Measurements from ENCODE around the gene COMT. TPM values are rescaled to one million over a fixed set of nuclear protein-coding genes. Genes with fewer than 3 reads are reported as not detected.
A peak's percentile ranks its signal among the peaks of the same experiment; 100 is the strongest.

COMT gene
- total and polyA plus RNA-seq, 10 donors = 63.5 to 216 (median 99.3) TPM

DNA sequence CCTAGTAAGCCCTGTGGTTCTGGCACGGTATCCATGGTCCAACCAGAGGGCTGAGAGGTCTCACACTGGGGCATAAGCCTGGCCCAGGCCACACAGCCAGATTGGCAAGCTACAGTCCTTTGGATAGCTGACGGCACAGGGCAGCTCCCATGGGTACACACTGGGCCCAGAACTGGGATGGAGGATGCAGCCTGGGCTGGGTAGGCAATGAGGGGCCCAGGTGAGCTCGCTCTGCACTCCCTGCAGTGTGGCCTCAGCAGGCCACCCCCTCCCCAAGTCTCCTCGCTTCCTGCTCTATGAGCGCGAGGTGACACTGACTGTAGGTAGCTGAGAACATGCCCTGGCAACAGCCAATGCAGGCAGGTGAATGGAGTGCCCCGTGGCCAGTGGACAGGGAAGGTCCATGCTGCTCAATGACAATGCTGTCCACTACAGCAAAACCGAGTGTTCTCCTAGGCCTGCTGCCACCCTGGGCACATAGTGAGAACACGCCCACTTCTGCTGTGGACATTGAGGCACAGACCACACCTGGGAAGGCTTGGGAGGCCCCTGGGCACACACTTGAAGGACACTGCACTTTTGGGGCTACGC, 71.3 kb downstream of the COMT start:
- intact Hi-C loops (cut with DNase I; ENCODE audit: low total_unique reads) = loop anchor here (5.0 kb wide), 1 partner anchor 41 kb away; no protein-coding TSS in a partner anchor
- no peak overlapping the region for H3K4me3 ChIP-seq
- H3K9me3 ChIP-seq = no peaks in the 10 kb centered on the region
- peak; percentile 74 for DNase-seq
- peaks cover 9 to 85% (median 50%) of the 10 kb centered on the region in 6 donors for H3K4me1 ChIP-seq
- 83 to 90% (median 87%) methylated on average over 7 to 10 of the region's 10 CpGs for WGBS, 5 donors
- H3K36me3 ChIP-seq = no peaks in the 10 kb centered on the region
- peaks cover 0 to 29% (median 0%) of the 10 kb centered on the region in 7 donors for H3K27me3 ChIP-seq (replicated peaks in 1 of 7)
- no peak for TF ChIP-seq POLR2A (IDR thresholded peaks at IDR 0.05)
- TF ChIP-seq POLR2AphosphoS5 (IDR thresholded peaks at IDR 0.05) = no peak
- no peak for TF ChIP-seq CTCF (IDR thresholded peaks at IDR 0.05 in 8 of 11, conservative IDR thresholded peaks at IDR 0.05 in 3 of 11)
- peak overlapping the region in 5 of 8 donors; percentile 5 to 71 (median 20) for H3K27ac ChIP-seq

DNA sequence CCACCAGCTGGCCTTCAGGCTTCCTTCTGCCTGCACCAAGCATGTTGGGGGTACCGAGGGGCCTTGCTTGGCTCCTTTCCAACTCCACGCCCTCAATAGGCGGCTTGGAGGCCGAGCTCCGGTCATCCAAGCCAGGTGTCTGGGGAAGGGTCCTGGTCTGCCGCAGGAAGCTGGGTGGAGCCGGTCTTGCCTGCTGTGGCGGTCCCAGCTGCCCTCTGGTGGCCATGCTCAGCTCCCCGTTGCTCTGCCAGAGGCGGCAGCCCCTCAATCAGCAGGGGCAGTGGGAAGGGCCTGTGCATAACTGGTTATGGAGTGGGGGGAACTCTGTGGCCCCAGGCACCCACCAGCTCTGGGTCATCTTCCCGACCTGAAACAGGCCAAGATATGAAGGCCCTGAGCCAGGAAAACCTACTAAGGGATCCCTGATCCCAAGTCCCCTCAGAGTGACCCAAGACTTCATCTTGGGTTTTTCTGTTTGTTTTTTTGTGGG, 71.9 kb downstream of the COMT start:
- Histone ChIP-seq H3K4me1 (peaks cover 9 to 81% (median 48%) of the 10 kb centered on the region in 6 donors), H3K27me3 (replicated peaks in 1 of 7) (peaks cover 0 to 33% (median 0%) of the 10 kb centered on the region in 7 donors), H3K9me3 (no peaks in the 10 kb centered on the region), H3K4me3 (no peak overlapping the region), H3K36me3 (no peaks in the 10 kb centered on the region), H3K27ac (peak overlapping the region in 5 of 8 donors; percentile 5 to 71 (median 20))
- TF ChIP-seq CTCF (IDR thresholded peaks at IDR 0.05 in 8 of 11, conservative IDR thresholded peaks at IDR 0.05 in 3 of 11) (peak; percentile 47 to 82 (median 73)), POLR2AphosphoS5 (IDR thresholded peaks at IDR 0.05) (peak in 2 of 3 donors; percentile 54 to 67), POLR2A (IDR thresholded peaks at IDR 0.05) (no peak)
- intact Hi-C loops (cut with DNase I; ENCODE audit: low total_unique reads) = loop anchor here (5.0 kb wide), 1 partner anchor 41 kb away; no protein-coding TSS in a partner anchor
- WGBS, 5 donors = 5 to 11% (median 9%) methylated on average over 8 to 11 of the region's 11 CpGs
- DNase-seq = peak; percentile 86

GRCh38 chr22:20014526-20015186, 73.1 kb downstream of the COMT start:
- peaks cover 9 to 85% (median 43%) of the 10 kb centered on the region in 6 donors for H3K4me1 ChIP-seq
- intact Hi-C loops (cut with DNase I; ENCODE audit: low total_unique reads) = loop anchor here (5.0 kb wide), 1 partner anchor 42 kb away; no protein-coding TSS in a partner anchor
- no peaks in the 10 kb centered on the region for H3K9me3 ChIP-seq
- 74 to 88% (median 81%) methylated on average over 1 to 5 of the region's 5 CpGs for WGBS, 5 donors
- no peaks in the 10 kb centered on the region for H3K36me3 ChIP-seq
- peaks cover 0 to 33% (median 0%) of the 10 kb centered on the region in 7 donors for H3K27me3 ChIP-seq (replicated peaks in 1 of 7)
- peak; percentile 72 for DNase-seq
- no peak overlapping the region for H3K4me3 ChIP-seq
- peak overlapping the region in 2 of 8 donors; percentile 12 to 21 for H3K27ac ChIP-seq
- no peak for TF ChIP-seq POLR2AphosphoS5 (IDR thresholded peaks at IDR 0.05)
- TF ChIP-seq POLR2A (IDR thresholded peaks at IDR 0.05) = no peak

GRCh38 chr22:20015187-20015625, 73.6 kb downstream of the COMT start:
- peak; percentile 62 for DNase-seq
- 84 to 95% (median 89%) methylated on average over 10 of the region's 10 CpGs for WGBS, 5 donors
- H3K4me3 ChIP-seq = peak overlapping the region in 3 of 8 donors; percentile 95 to 99 (median 96)
- peak overlapping the region in 2 of 8 donors; percentile 12 to 21 for H3K27ac ChIP-seq
- TF ChIP-seq POLR2AphosphoS5 (IDR thresholded peaks at IDR 0.05) (no peak), CTCF (IDR thresholded peaks at IDR 0.05 in 8 of 11, conservative IDR thresholded peaks at IDR 0.05 in 3 of 11) (no peak), POLR2A (IDR thresholded peaks at IDR 0.05) (no peak)
- no peaks in the 10 kb centered on the region for H3K36me3 ChIP-seq
- H3K27me3 ChIP-seq (replicated peaks in 1 of 7) = peaks cover 0 to 33% (median 0%) of the 10 kb centered on the region in 7 donors
- no peaks in the 10 kb centered on the region for H3K9me3 ChIP-seq
- intact Hi-C loops (cut with DNase I; ENCODE audit: low total_unique reads) = no loop called here
- peaks cover 9 to 85% (median 44%) of the 10 kb centered on the region in 6 donors for H3K4me1 ChIP-seq
